Activated CD4-positive, CD25-positive, alpha-beta regulatory T cell treated with anti-CD3 and anti-CD28 coated beads, Interleukin-2, amount 50 U/mL, for 16 hours (primary cell): ENCODE results near the gene MPHOSPH8.
"Not testable (repeated sequence)": the region's sequence is repeated elsewhere in the genome, so short reads cannot be mapped to it uniquely, and the experiment has no call there.

Experiments used
- DNase-seq: peaks from one replicate; pipeline ENCODE4 v3.0.0-alpha.2; 2020; ENCODE audit warnings: low read depth, low spot score

Gene MPHOSPH8

GRCh38 chr13:19624265-19624664 is 9.2 kb upstream of the MPHOSPH8 start:
- no peak for DNase-seq

- no peak for DNase-seq
Measured at GRCh38 chr13:19632915-19633478, 462 bp upstream of the MPHOSPH8 start.

- DNase-seq = no peak
Measured at GRCh38 chr13:19634256-19634740, 839 bp downstream of the MPHOSPH8 start.

- not testable (repeated sequence) for DNase-seq
Measured at GRCh38 chr13:19635926-19636325, 2.5 kb downstream of the MPHOSPH8 start.

- no peak for DNase-seq
Measured at GRCh38 chr13:19643652-19644051, 10.2 kb downstream of the MPHOSPH8 start.

- DNase-seq = no peak
Measured at GRCh38 chr13:19645000-19645399, 11.5 kb downstream of the MPHOSPH8 start.

- no peak for DNase-seq
Measured at GRCh38 chr13:19646063-19646462, 12.6 kb downstream of the MPHOSPH8 start.

GRCh38 chr13:19650742-19651141 is 17.3 kb downstream of the MPHOSPH8 start:
- no peak for DNase-seq

GRCh38 chr13:19657872-19658591 is 24.6 kb downstream of the MPHOSPH8 start:
- no peak for DNase-seq

GRCh38 chr13:19658831-19659230 is 25.4 kb downstream of the MPHOSPH8 start:
- DNase-seq = no peak

GRCh38 chr13:19661126-19661525 is 27.7 kb downstream of the MPHOSPH8 start:
- DNase-seq = no peak

- DNase-seq = no peak
Measured at GRCh38 chr13:19661561-19661960, 28.1 kb downstream of the MPHOSPH8 start.

GRCh38 chr13:19663416-19663979 is 30.0 kb downstream of the MPHOSPH8 start:
- no peak for DNase-seq

- no peak for DNase-seq
Measured at GRCh38 chr13:19664481-19665230, 31.2 kb downstream of the MPHOSPH8 start.

GRCh38 chr13:19665427-19665859 is 32.0 kb downstream of the MPHOSPH8 start:
- DNase-seq = no peak

GRCh38 chr13:19668778-19669177 is 35.3 kb downstream of the MPHOSPH8 start:
- no peak for DNase-seq

- DNase-seq = no peak
Measured at GRCh38 chr13:19670147-19670546, 36.7 kb downstream of the MPHOSPH8 start.

- DNase-seq = no peak
Measured at GRCh38 chr13:19672990-19673389, 39.5 kb downstream of the MPHOSPH8 start.

- DNase-seq = no peak
Measured at GRCh38 chr13:19673473-19674430, 40.3 kb downstream of the MPHOSPH8 start.

- no peak for DNase-seq
Measured at GRCh38 chr13:19674898-19675297, 41.4 kb downstream of the MPHOSPH8 start.

GRCh38 chr13:19676168-19676567 is 42.7 kb downstream of the MPHOSPH8 start:
- no peak for DNase-seq
